GM13976 (cell line): ENCODE data around the gene KCNQ5.

Experiments
- DNase-seq: peaks from one replicate; pipeline ENCODE4 v3.0.0; 2012; ENCODE audit warnings: low spot score
- in situ Hi-C: fragments of 300-500 bp; cut with MboI; formaldehyde crosslinking; loops from one replicate; pipeline ENCODE4 v1.12.0; 2022; ENCODE audit warnings: low sequenced_read_pairs, mixed read lengths, inconsistent platforms; ENCODE audit not compliant: unreplicated experiment
- TF ChIP-seq, protein P1 (sequence below): IDR thresholded peaks from 2 replicates; pipeline ENCODE4 v1.5.1; 2012; ENCODE audit warnings: borderline replicate concordance, mild to moderate bottlenecking; ENCODE audit not compliant: insufficient read depth; ENCODE audit errors: extremely low read depth, missing control alignments, control extremely low read depth

The KCNQ5 gene

DNA sequence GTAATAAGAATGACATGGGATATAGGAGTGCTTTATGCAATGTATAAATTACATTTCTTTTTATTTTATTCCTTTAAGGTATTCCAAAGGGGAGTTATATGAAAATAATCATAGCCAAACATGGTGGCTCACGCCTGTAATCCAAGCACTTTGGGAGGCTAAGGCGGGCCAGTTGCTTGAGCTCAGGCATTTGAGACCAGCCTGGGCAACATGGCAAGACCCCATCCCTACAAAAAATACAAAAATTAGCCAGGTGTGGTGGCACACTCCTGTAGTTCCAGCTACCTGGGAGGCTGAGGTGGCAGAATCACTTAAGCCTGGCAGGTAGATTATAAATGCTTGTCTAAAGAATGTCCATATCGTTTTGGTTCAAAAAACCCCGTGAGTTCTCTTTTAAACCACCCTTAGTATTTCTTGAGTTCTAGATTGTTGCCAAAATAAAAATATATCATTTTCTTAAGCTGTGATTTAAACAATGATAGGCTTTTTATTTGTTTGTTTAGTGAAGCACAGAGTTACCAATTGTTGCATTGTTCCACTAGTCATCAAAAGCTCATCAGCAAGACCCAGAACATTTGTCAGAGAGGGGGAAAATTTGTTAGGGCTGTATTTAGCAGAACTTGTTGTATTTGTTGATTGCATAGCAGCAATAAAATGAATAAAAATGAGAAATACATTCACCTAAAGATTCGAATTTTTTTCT is 457.2 kb downstream of the KCNQ5 start:
- TF ChIP-seq, protein P1, sequence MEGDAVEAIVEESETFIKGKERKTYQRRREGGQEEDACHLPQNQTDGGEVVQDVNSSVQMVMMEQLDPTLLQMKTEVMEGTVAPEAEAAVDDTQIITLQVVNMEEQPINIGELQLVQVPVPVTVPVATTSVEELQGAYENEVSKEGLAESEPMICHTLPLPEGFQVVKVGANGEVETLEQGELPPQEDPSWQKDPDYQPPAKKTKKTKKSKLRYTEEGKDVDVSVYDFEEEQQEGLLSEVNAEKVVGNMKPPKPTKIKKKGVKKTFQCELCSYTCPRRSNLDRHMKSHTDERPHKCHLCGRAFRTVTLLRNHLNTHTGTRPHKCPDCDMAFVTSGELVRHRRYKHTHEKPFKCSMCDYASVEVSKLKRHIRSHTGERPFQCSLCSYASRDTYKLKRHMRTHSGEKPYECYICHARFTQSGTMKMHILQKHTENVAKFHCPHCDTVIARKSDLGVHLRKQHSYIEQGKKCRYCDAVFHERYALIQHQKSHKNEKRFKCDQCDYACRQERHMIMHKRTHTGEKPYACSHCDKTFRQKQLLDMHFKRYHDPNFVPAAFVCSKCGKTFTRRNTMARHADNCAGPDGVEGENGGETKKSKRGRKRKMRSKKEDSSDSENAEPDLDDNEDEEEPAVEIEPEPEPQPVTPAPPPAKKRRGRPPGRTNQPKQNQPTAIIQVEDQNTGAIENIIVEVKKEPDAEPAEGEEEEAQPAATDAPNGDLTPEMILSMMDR = no peak
- in situ Hi-C loops = no loop called here
- no peak for DNase-seq

DNA sequence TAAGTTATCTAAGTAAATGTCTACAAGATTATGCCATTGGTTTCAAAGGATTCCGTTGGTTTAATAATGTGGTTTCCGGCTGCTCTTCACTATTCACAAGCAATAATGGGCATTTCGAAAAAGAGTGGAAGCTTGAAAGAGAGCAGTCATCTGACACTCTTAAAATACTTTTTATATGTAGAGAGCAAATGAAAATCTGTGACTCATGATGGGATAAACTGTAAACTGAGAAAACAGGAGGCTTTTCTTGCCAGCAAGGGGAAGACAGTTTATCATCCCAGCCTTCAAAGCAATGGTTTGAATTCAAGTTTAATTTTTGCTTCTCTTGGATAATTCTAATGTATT is 457.7 kb downstream of the KCNQ5 start:
- DNase-seq = no peak

DNA sequence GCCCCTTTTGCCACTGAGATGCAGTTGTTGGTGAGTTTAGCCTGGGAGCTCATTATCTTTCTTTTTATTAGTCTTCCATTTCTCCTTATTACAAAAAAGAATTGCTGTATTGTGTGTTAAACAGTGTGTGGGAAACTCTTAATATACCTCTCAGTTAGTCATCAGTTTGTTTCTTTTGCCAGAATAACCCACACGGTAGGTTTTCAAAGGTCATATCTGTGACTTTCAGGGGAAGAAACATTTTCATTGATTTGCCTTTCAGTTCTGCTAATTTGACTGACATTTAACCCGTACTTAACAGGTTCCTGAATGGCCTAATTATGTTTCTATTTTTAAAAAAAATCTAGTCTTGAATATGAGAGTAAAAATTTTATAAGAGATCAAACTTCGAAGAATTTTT is 458.1 kb downstream of the KCNQ5 start:
- peak; percentile 23 for DNase-seq
- in situ Hi-C loops = no loop called here
- TF ChIP-seq, protein P1 = no peak

More for the DNA sequence above, 457.7 kb downstream of the KCNQ5 start:
- TF ChIP-seq, protein P1 = no peak
- in situ Hi-C loops = no loop called here

DNA sequence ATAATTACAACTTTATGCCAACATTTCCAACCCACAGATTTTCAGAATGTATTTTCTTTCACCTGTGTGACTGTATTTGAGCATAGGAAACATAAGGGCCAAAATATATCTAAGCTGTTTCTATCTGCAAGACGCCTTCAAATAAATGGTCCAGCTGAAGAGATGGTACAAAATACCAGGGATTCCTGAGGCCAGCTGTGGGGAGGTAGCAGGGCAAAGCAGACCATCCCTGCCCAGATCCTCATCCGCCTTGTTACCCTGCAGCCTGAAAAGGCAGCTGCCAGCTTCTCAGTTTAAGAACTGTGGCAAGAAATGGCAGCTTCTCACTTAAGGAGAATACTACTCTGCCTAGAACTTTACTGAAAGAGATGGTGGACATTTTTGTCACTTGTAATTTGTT is 460.1 kb downstream of the KCNQ5 start:
- in situ Hi-C loops = no loop called here
- DNase-seq = no peak
- TF ChIP-seq, protein P1 = no peak

DNA sequence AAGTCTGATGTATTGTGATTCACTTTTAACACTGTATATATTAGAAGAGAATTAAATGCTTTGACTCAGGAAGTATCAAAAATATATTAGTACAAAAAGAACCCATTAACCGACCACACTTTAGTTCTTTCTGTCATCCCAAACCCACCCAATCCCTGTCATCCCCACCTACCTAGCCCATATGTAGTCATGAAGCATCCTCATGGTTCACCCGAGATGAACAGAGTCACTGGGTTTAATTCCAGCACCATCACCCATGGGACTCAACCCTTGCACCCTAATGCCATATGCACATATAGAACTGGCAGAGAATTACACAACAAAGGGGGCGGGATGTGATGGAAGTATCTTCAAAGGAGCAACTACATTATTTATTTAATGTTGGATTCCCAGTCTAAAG is 462.0 kb downstream of the KCNQ5 start:
- DNase-seq = no peak
- in situ Hi-C loops = no loop called here
- TF ChIP-seq, protein P1 = no peak

DNA sequence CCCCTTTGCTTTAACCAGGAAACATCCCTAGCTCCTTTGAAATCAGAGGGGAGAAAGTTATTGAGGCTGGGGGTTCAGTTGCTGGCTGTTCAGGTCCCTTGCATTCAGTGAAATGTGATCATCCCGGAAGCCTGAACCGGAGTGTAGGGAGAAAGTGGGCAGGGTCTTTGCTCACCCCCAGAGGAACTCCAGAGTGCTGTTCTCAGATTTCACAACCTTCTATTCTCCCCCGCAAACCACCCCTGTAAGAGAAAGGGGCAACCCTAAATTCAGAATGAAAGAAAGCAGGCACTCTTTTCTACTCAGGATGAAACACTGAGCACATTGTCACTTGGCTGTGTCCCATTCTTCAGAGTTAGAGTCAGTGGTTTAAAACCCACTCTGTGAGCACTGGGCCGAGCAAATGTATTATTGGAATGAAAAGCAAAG is 463.6 kb downstream of the KCNQ5 start:
- in situ Hi-C loops = no loop called here
- peak; percentile 11 for DNase-seq
- TF ChIP-seq, protein P1 = no peak

DNA sequence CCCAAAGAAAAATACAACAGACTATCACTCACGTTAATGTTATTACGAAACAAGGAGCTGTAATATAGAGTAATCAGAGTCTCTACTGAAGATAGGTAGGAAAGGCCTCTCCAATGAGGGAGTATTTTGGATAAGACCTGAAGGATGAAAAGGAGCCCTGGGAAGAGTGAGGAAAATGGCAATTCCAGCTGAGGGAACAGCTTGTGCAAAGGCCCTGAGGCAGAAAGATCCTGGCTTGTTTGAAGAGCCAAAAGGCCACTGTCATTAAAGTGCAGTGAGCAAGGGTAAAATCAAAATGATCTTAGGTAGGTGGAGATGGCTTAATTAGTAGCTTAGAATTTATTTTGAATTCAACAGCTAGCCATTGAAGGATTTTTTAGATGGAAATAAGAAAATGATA is 464.9 kb downstream of the KCNQ5 start:
- no peak for DNase-seq
- TF ChIP-seq, protein P1 = no peak
- in situ Hi-C loops = no loop called here
